Right atrium auricular region (tissue), 2 donors: ENCODE measurements around the gene FURIN. TPM values are rescaled to one million over a fixed set of nuclear protein-coding genes. Genes with fewer than 3 reads are reported as not detected.

ENCODE experiments used
- DNase-seq: peaks from one replicate; pipeline ENCODE4 v3.0.0-alpha.2; 2019; ENCODE audit warnings: low spot score
- H3K27ac ChIP-seq, 2 donors: fragments of 200-600 bp; sonication (generic); 1 replicate in 1 of 2; 2 replicates in 1 of 2; pipeline ENCODE4 v1.5.1; 2016 to 2019
- H3K27me3 ChIP-seq, 2 donors: fragments of 200-600 bp; sonication (generic); one replicate each; pipeline versions ENCODE4 v1.5.1 to v1.6.0; 2017 to 2019
- H3K36me3 ChIP-seq: fragments of 200-600 bp; sonication (generic); one replicate; pipeline ENCODE4 v1.5.1; 2016
- H3K4me1 ChIP-seq, 2 donors: fragments of 200-600 bp; sonication (generic); one replicate each; pipeline versions ENCODE4 v1.5.1 to v1.6.0; 2017 to 2019
- H3K4me3 ChIP-seq, 2 donors: fragments of 200-600 bp; sonication (generic); 1 replicate in 1 of 2; 2 replicates in 1 of 2; pipeline ENCODE4 v1.5.1; 2017 to 2019; ENCODE audit warnings: mild to moderate bottlenecking in 1 of 2, moderate library complexity in 1 of 2
- H3K9me3 ChIP-seq, 2 donors: fragments of 200-600 bp; sonication (generic); one replicate each; pipeline ENCODE4 v1.5.1; 2019
- CTCF ChIP-seq, 2 donors: fragments of 200-600 bp; sonication (generic); IDR thresholded peaks; one replicate each; pipeline ENCODE4 v1.5.1; 2019; ENCODE audit warnings: antibody characterized with exemption in 2 of 2
- total RNA-seq, 2 donors: library from RNA; depleted of rRNA; stranded (reverse); fragments of >200 nt; gene quantifications; one replicate each; pipeline ENCODE4 v1.1.0, GENCODE V29; 2016

FURIN gene
- total RNA-seq, 2 donors from 2014 or later: 57.1 to 82.8 TPM

- H3K36me3 ChIP-seq: peaks cover 67% of the 10 kb centered on the region
- no peak overlapping the region for H3K27ac ChIP-seq
- H3K4me3 ChIP-seq: no peak overlapping the region
- peaks cover 0 to 29% of the 10 kb centered on the region in 2 donors for H3K4me1 ChIP-seq
- no peaks in the 10 kb centered on the region for H3K9me3 ChIP-seq
- H3K27me3 ChIP-seq: no peaks in the 10 kb centered on the region
- DNase-seq: no peak
- TF ChIP-seq CTCF (IDR thresholded peaks at IDR 0.05): no peak
Measured at GRCh38 chr15:90880381-90881145, 12.2 kb downstream of the FURIN start.

GRCh38 chr15:90881181-90881977 is 13.0 kb downstream of the FURIN start:
- H3K9me3 ChIP-seq: no peaks in the 10 kb centered on the region
- H3K27ac ChIP-seq: no peak overlapping the region
- no peak for TF ChIP-seq CTCF (IDR thresholded peaks at IDR 0.05)
- no peaks in the 10 kb centered on the region for H3K27me3 ChIP-seq
- H3K36me3 ChIP-seq: peaks cover 59% of the 10 kb centered on the region
- H3K4me1 ChIP-seq: peaks cover 0 to 37% of the 10 kb centered on the region in 2 donors
- DNase-seq: no peak
- H3K4me3 ChIP-seq: no peak overlapping the region

- Histone ChIP-seq H3K36me3 (peaks cover 56% of the 10 kb centered on the region), H3K27ac (peak overlapping the region; percentile 94), H3K4me1 (peaks cover 0 to 45% of the 10 kb centered on the region in 2 donors), H3K4me3 (no peak overlapping the region), H3K27me3 (no peaks in the 10 kb centered on the region), H3K9me3 (no peaks in the 10 kb centered on the region)
- no peak for TF ChIP-seq CTCF (IDR thresholded peaks at IDR 0.05)
- no peak for DNase-seq
Measured at GRCh38 chr15:90881978-90882721, 13.8 kb downstream of the FURIN start.

- Histone ChIP-seq H3K27ac (peak overlapping the region; percentile 94), H3K27me3 (no peaks in the 10 kb centered on the region), H3K36me3 (peaks cover 51% of the 10 kb centered on the region), H3K9me3 (no peaks in the 10 kb centered on the region), H3K4me1 (peaks cover 0 to 51% of the 10 kb centered on the region in 2 donors), H3K4me3 (no peak overlapping the region)
- TF ChIP-seq CTCF (IDR thresholded peaks at IDR 0.05): no peak
- DNase-seq: no peak
Measured at GRCh38 chr15:90882781-90883525, 14.6 kb downstream of the FURIN start.

- DNase-seq: no peak
- no peaks in the 10 kb centered on the region for H3K27me3 ChIP-seq
- peak overlapping the region; percentile 94 for H3K27ac ChIP-seq
- no peak for TF ChIP-seq CTCF (IDR thresholded peaks at IDR 0.05)
- H3K4me1 ChIP-seq: peaks cover 0 to 56% of the 10 kb centered on the region in 2 donors
- H3K9me3 ChIP-seq: no peaks in the 10 kb centered on the region
- H3K4me3 ChIP-seq: peak overlapping the region; percentile 46 to 64
- H3K36me3 ChIP-seq: peaks cover 46% of the 10 kb centered on the region
Measured at GRCh38 chr15:90883526-90883975, 15.2 kb downstream of the FURIN start.
